Measurements from ENCODE around the gene SEBOX.

DNA sequence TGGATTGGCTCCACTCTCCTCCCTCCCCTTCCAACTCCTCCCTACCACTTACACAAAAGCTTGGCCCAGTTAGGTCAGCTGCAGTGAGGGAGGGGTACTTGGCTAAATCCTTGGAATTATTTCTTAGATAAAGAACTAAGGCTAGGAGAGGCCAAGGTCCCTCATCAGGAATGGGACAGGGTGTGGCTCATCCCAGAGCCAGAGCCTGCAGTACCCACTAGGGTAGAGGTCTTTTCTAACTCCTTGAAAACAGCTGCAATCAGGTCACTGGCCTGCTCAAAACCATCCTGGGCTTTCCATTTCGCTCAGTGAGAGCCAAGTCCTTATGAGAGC, 42.9 kb upstream of the SEBOX start:
- no peak for TF ChIP-seq GATA2 (IDR thresholded peaks at IDR 0.05; ENCODE audit: low read depth, low read length)
- no peak for TF ChIP-seq GATA3 (IDR thresholded peaks at IDR 0.05; ENCODE audit: low read depth, low read length)
